H1 (cell line): ENCODE data around the gene HPN. TPM values are rescaled to one million over a fixed set of nuclear protein-coding genes. Genes with fewer than 3 reads are reported as not detected.
A peak's percentile ranks its signal among the peaks of the same experiment; 100 is the strongest.

ENCODE experiments used
- CTCF ChIA-PET: fragments of 300-600 bp; sonication (Branson Sonifier 250); formaldehyde crosslinking; loops from one replicate; lab custom pipeline; 2021; ENCODE audit not compliant: partially characterized antibody; lab: Charles Lee
- POLR2A ChIA-PET: fragments of 300-600 bp; sonication (Branson Sonifier 250); formaldehyde crosslinking; loops from one replicate; lab custom pipeline; 2021; ENCODE audit warnings: inconsistent platforms; ENCODE audit not compliant: partially characterized antibody; lab: Charles Lee
- DNase-seq, 2 experiments: peaks; one replicate each; pipeline versions ENCODE4 v3.0.0 to v3.0.0-alpha.2; 2010 to 2022; ENCODE audit warnings: low spot score in 2 of 2, low read depth in 1 of 2, mixed read lengths in 1 of 2
- FAIRE-seq: peaks from 2 replicates; lab custom pipeline; 2011; peaks lifted over from hg19 to GRCh38; lab: Jason Lieb, UNC
- H2AFZ ChIP-seq: 2 replicates; pipeline ENCODE4 v1.8.1; 2012; ENCODE audit warnings: low read length, inconsistent platforms
- H2AK5ac ChIP-seq: 2 replicates; pipeline ENCODE4 v1.6.1; 2013; ENCODE audit warnings: low read depth, low read length
- H2BK120ac ChIP-seq: replicated peaks from 2 replicates; pipeline ENCODE3; 2013; ENCODE audit warnings: low read depth, low read length, inconsistent platforms
- H2BK12ac ChIP-seq: 2 replicates; pipeline ENCODE4 v1.6.1; 2013; ENCODE audit warnings: low read depth, low read length
- H2BK15ac ChIP-seq: 2 replicates; pipeline ENCODE4 v1.6.1; 2013; ENCODE audit warnings: low read length
- H2BK20ac ChIP-seq: 2 replicates; pipeline ENCODE4 v1.6.1; 2013; ENCODE audit warnings: low read length
- H2BK5ac ChIP-seq: 2 replicates; pipeline ENCODE4 v1.6.1; 2013; ENCODE audit warnings: low read depth, low read length
- H3K14ac ChIP-seq: 2 replicates; pipeline ENCODE4 v1.6.1; 2013; ENCODE audit warnings: inconsistent platforms; ENCODE audit not compliant: insufficient read length
- H3K18ac ChIP-seq: 2 replicates; pipeline ENCODE4 v1.6.1; 2013; ENCODE audit warnings: low read length; ENCODE audit errors: extremely low read depth
- H3K23ac ChIP-seq: 2 replicates; pipeline ENCODE4 v1.6.1; 2013; ENCODE audit warnings: inconsistent platforms; ENCODE audit not compliant: insufficient read length
- H3K23me2 ChIP-seq: 2 replicates; pipeline ENCODE4 v1.6.1; 2013; ENCODE audit warnings: low read depth, low read length
- H3K27ac ChIP-seq: 2 replicates; pipeline ENCODE4 v1.6.1; 2011; ENCODE audit warnings: low read depth, low read length, inconsistent platforms
- H3K27me3 ChIP-seq, 4 experiments: replicated peaks in 1 of 4; 1 replicate in 1 of 4; 2 replicates in 3 of 4; pipeline versions ENCODE4 v1.6.1 to v1.8.1; 2011 to 2013; ENCODE audit warnings: low read length in 3 of 4, mild to moderate bottlenecking in 3 of 4, inconsistent platforms in 2 of 4, mixed read lengths in 2 of 4, moderate library complexity in 1 of 4; ENCODE audit not compliant: control insufficient read depth in 3 of 4, insufficient read depth in 3 of 4; ENCODE audit errors: extremely low read depth in 1 of 4
- H3K36me3 ChIP-seq, 4 experiments: 2 replicates each; pipeline versions ENCODE4 v1.6.1 to v1.8.1; 2011 to 2013; ENCODE audit warnings: mild to moderate bottlenecking in 4 of 4, low read length in 3 of 4, moderate library complexity in 2 of 4, control low read depth in 1 of 4, inconsistent platforms in 1 of 4; ENCODE audit not compliant: insufficient read depth in 4 of 4, control insufficient read depth in 2 of 4
- H3K4ac ChIP-seq: replicated peaks from 2 replicates; pipeline ENCODE3; 2013; ENCODE audit warnings: low read length, low read depth, mixed read lengths, inconsistent platforms; ENCODE audit not compliant: insufficient read length
- H3K4me1 ChIP-seq, 4 experiments: replicated peaks in 1 of 4; 1 replicate in 1 of 4; 2 replicates in 3 of 4; pipeline versions ENCODE4 v1.6.1 to v1.8.1; 2011 to 2013; ENCODE audit warnings: low read length in 3 of 4, inconsistent platforms in 2 of 4, mixed read lengths in 1 of 4; ENCODE audit not compliant: insufficient read depth in 4 of 4, control insufficient read depth in 3 of 4
- H3K4me2 ChIP-seq, 2 experiments: 2 replicates each; pipeline versions ENCODE4 v1.6.1 to v1.8.1; 2011 to 2013; ENCODE audit warnings: low read depth in 2 of 2, low read length in 2 of 2, control low read depth in 1 of 2, inconsistent platforms in 1 of 2, mild to moderate bottlenecking in 1 of 2; ENCODE audit not compliant: insufficient read depth in 1 of 2
- H3K4me3 ChIP-seq, 4 experiments: fragments of 200-600, 300-600 bp in 1 of 4; sonication (generic), shearing (Covaris generic), sonication (Bioruptor Twin) in 1 of 4; 2 replicates each; pipeline versions ENCODE4 v1.5.1 to v1.8.1; 2011 to 2016; ENCODE audit warnings: low read length in 4 of 4, low read depth in 3 of 4, control low read depth in 2 of 4, inconsistent platforms in 2 of 4, mild to moderate bottlenecking in 2 of 4, mixed read lengths in 1 of 4, moderate library complexity in 1 of 4; ENCODE audit not compliant: insufficient read depth in 2 of 4; ENCODE audit errors: extremely low read depth in 1 of 4
- H3K56ac ChIP-seq: replicated peaks from 2 replicates; pipeline ENCODE3; 2013; ENCODE audit warnings: low read depth, mild to moderate bottlenecking, mixed read lengths, low read length, inconsistent platforms; ENCODE audit not compliant: insufficient read length
- H3K79me1 ChIP-seq: 2 replicates; pipeline ENCODE4 v1.6.1; 2013; ENCODE audit warnings: low read depth, low read length, control low read depth
- H3K79me2 ChIP-seq, 2 experiments: 2 replicates each; pipeline versions ENCODE4 v1.6.1 to v1.8.1; 2012 to 2013; ENCODE audit warnings: low read length in 2 of 2, mild to moderate bottlenecking in 2 of 2, inconsistent platforms in 1 of 2; ENCODE audit not compliant: insufficient read depth in 2 of 2, control insufficient read depth in 1 of 2
- H3K9ac ChIP-seq, 4 experiments: replicated peaks in 1 of 4; 1 replicate in 1 of 4; 2 replicates in 3 of 4; pipeline versions ENCODE4 v1.6.1 to v1.8.1; 2011 to 2013; ENCODE audit warnings: low read depth in 3 of 4, low read length in 3 of 4, control low read depth in 2 of 4, mild to moderate bottlenecking in 2 of 4, moderate library complexity in 2 of 4, inconsistent platforms in 1 of 4; ENCODE audit errors: extremely low read depth in 1 of 4
- H3K9me3 ChIP-seq, 2 experiments: 2 replicates each; pipeline versions ENCODE4 v1.6.1 to v1.8.1; 2012 to 2013; ENCODE audit warnings: mild to moderate bottlenecking in 2 of 2, moderate library complexity in 2 of 2, control low read depth in 1 of 2, inconsistent platforms in 1 of 2, low read depth in 1 of 2, low read length in 1 of 2, mixed read lengths in 1 of 2; ENCODE audit not compliant: insufficient read depth in 2 of 2
- H4K20me1 ChIP-seq, 2 experiments: replicated peaks in 1 of 2; 2 replicates each; pipeline versions ENCODE3 to v1.8.1; 2011 to 2013; ENCODE audit warnings: inconsistent platforms in 2 of 2, low read length in 2 of 2, mild to moderate bottlenecking in 1 of 2; ENCODE audit not compliant: insufficient read depth in 2 of 2, control insufficient read depth in 1 of 2
- H4K5ac ChIP-seq: 2 replicates; pipeline ENCODE4 v1.6.1; 2013; ENCODE audit warnings: low read length, low read depth, mixed read lengths, inconsistent platforms; ENCODE audit not compliant: insufficient read length
- H4K8ac ChIP-seq: 2 replicates; pipeline ENCODE4 v1.8.0; 2013; ENCODE audit warnings: mild to moderate bottlenecking, moderate library complexity, low read length, inconsistent platforms; ENCODE audit not compliant: insufficient read depth; ENCODE audit errors: extremely low read depth
- H4K91ac ChIP-seq: replicated peaks from 2 replicates; pipeline ENCODE3; 2013; ENCODE audit warnings: low read length, mixed read lengths, inconsistent platforms; ENCODE audit not compliant: insufficient read length
- EZH2 ChIP-seq: fragments of 200-600 bp; sonication (generic); IDR thresholded peaks from 2 replicates; pipeline ENCODE4 v1.7.1; 2012; ENCODE audit warnings: low read depth, mild to moderate bottlenecking, moderate library complexity, low read length, inconsistent platforms; ENCODE audit not compliant: severe bottlenecking
- GABPA ChIP-seq: IDR thresholded peaks from 2 replicates; pipeline ENCODE4 v1.6.1; 2011; ENCODE audit warnings: mild to moderate bottlenecking, low read length, moderate library complexity, borderline replicate concordance; ENCODE audit not compliant: insufficient read depth
- JUND ChIP-seq: IDR thresholded peaks from 2 replicates; pipeline ENCODE4 v1.6.1; 2011; ENCODE audit warnings: mild to moderate bottlenecking, improper control_type of control experiment, low read length
- KDM4A ChIP-seq: IDR thresholded peaks from one replicate; pipeline ENCODE4 v1.7.1; 2012; ENCODE audit warnings: low read depth, mild to moderate bottlenecking, moderate library complexity, low read length, inconsistent platforms; ENCODE audit not compliant: severe bottlenecking
- PHF8 ChIP-seq: fragments of 200-600 bp; sonication (generic); conservative IDR thresholded peaks from 2 replicates; pipeline ENCODE4 v1.7.1; 2012; ENCODE audit warnings: low read depth, mild to moderate bottlenecking, inconsistent platforms, low read length, moderate library complexity
- SP2 ChIP-seq: IDR thresholded peaks from 2 replicates; pipeline ENCODE4 v1.6.1; 2012; ENCODE audit warnings: mild to moderate bottlenecking, low read length, inconsistent platforms
- SP4 ChIP-seq: IDR thresholded peaks from 2 replicates; pipeline ENCODE4 v1.6.1; 2012; ENCODE audit warnings: low read length, inconsistent platforms
- ZNF274 ChIP-seq: IDR thresholded peaks from 2 replicates; pipeline ENCODE4 v1.7.0; 2012; ENCODE audit warnings: low read length, borderline replicate concordance; ENCODE audit errors: extremely low read depth
- WGBS, 2 experiments: shearing (Covaris generic) in 1 of 2; methylation state at CpG; one replicate each; pipeline versions ENCODE4 v1.1.6 to v1.1.7; 2013 to 2015; ENCODE audit warnings: low lambda C conversion rate in 2 of 2, mixed read lengths in 2 of 2, inconsistent platforms in 1 of 2, low coverage in 1 of 2, missing lambda C conversion rate in 1 of 2; ENCODE audit not compliant: insufficient replicate concordance in 2 of 2, insufficient coverage in 1 of 2, insufficient read length in 1 of 2; ENCODE audit errors: extremely low coverage in 1 of 2, missing lambda C conversion rate in 1 of 2; 5-methylcytosine and 5-hydroxymethylcytosine counted together
- polyA plus RNA-seq, 7 experiments: library from polyadenylated mRNA; depleted of rRNA in 3 of 7; stranded (reverse) in 5 of 7; unstranded in 2 of 7; fragments of >200 nt in 5 of 7; fragments of 200-250 nt in 2 of 7; gene quantifications; 1 replicate in 5 of 7; 2 replicates in 1 of 7; 4 replicates in 1 of 7; pipeline versions ENCODE4 v1.2.1 to v1.2.3, GENCODE V29; 2011 to 2013; ENCODE audit warnings: missing spikeins in 2 of 7, mixed read lengths in 2 of 7
- total RNA-seq: library from RNA; stranded (reverse); fragmentation: NEBNext Ultra II Directional; extraction: Animal tissue kit (Norgen Biotek cat#: 25700); gene quantifications from 2 replicates; pipeline ENCODE4 v1.2.1, GENCODE V29; 2021
- TF ChIP-seq, protein P1 (sequence below), 3 experiments: IDR thresholded peaks; 1 replicate in 2 of 3; 2 replicates in 1 of 3; pipeline versions ENCODE4 v1.5.1 to v1.6.1; 2011; ENCODE audit warnings: low read length in 3 of 3, mild to moderate bottlenecking in 3 of 3, inconsistent platforms in 2 of 3, low read depth in 1 of 3, moderate library complexity in 1 of 3; ENCODE audit not compliant: insufficient read depth in 1 of 3; ENCODE audit errors: control extremely low read depth in 1 of 3

Gene HPN
- total and polyA plus RNA-seq, 2 of the 8 experiments (the other 6 are each of a cell fraction or from before 2014, with no cell fraction given): 14.7 to 33.7 TPM

GRCh38 chr19:35090160-35090505 is 48.6 kb downstream of the HPN start:
- no peak overlapping the region for H2AK5ac ChIP-seq
- CTCF ChIA-PET: interaction anchor here (0.6 to 5.1 kb wide), 18 partner anchors 10 to 249 kb away, joined by 3 to 56 read pairs (median 6); partner anchors contain the start of genes FXYD5, HPN and LGI4
- WGBS, 2 experiments: 81% methylated on average over 9 of the region's 9 CpGs; no CpG with 5 or more reads in 1 of the 2 experiments
- H2BK12ac ChIP-seq: peak overlapping the region; percentile 45; the same call in 1 of the 2 replicates
- FAIRE-seq (no peak), DNase-seq (no peak)
- no peaks in the 10 kb centered on the region for H3K36me3 ChIP-seq
- H3K9ac ChIP-seq: no peak overlapping the region
- POLR2A ChIA-PET: interaction anchor here (0.9 to 3.8 kb wide), 3 partner anchors 11 to 26 kb away, joined by 3 to 26 read pairs (median 6); no protein-coding TSS in a partner anchor
- peak overlapping the region; percentile 91 for H4K91ac ChIP-seq
- H3K79me2 ChIP-seq: no peaks in the 10 kb centered on the region
- peak overlapping the region; percentile 96; the same call in 1 of the 2 replicates for H2AFZ ChIP-seq
- H3K27ac ChIP-seq: no peak overlapping the region
- no peaks in the 10 kb centered on the region for H3K9me3 ChIP-seq
- peak overlapping the region in 1 of 4 experiments; percentile 45; a peak in 4 of 8 replicates for H3K4me3 ChIP-seq
- no peak overlapping the region for H2BK15ac ChIP-seq
- no peak overlapping the region; the same call in 1 of the 2 replicates for H3K18ac ChIP-seq
- H2BK20ac ChIP-seq: 0 out of 2 replicates have a peak overlapping the region, but pooled peaks have one; percentile 95
- peak overlapping the region; percentile 64 to 77; a peak in 3 of 4 replicates for H3K4me2 ChIP-seq
- no peaks in the 10 kb centered on the region for H3K79me1 ChIP-seq
- peak overlapping the region; percentile 57 for H3K4ac ChIP-seq
- H4K8ac ChIP-seq: no peak overlapping the region
- H2BK5ac ChIP-seq: no peak overlapping the region
- H3K23ac ChIP-seq: no peak overlapping the region
- no peak overlapping the region for H3K14ac ChIP-seq
- H2BK120ac ChIP-seq: peak overlapping the region; percentile 98
- H3K23me2 ChIP-seq: peaks cover 5% of the 10 kb centered on the region; the same call in 1 of the 2 replicates
- no peaks in the 10 kb centered on the region for H4K20me1 ChIP-seq
- H4K5ac ChIP-seq: peak overlapping the region; percentile 35
- no peaks in the 10 kb centered on the region for H3K27me3 ChIP-seq
- no peak overlapping the region for H3K56ac ChIP-seq
- peaks cover 3 to 14% (median 6%) of the 10 kb centered on the region in 4 experiments; a peak in 6 of 7 replicates for H3K4me1 ChIP-seq
- TF ChIP-seq SP2: no peak
- no peak for TF ChIP-seq JUND
- TF ChIP-seq, protein P1, sequence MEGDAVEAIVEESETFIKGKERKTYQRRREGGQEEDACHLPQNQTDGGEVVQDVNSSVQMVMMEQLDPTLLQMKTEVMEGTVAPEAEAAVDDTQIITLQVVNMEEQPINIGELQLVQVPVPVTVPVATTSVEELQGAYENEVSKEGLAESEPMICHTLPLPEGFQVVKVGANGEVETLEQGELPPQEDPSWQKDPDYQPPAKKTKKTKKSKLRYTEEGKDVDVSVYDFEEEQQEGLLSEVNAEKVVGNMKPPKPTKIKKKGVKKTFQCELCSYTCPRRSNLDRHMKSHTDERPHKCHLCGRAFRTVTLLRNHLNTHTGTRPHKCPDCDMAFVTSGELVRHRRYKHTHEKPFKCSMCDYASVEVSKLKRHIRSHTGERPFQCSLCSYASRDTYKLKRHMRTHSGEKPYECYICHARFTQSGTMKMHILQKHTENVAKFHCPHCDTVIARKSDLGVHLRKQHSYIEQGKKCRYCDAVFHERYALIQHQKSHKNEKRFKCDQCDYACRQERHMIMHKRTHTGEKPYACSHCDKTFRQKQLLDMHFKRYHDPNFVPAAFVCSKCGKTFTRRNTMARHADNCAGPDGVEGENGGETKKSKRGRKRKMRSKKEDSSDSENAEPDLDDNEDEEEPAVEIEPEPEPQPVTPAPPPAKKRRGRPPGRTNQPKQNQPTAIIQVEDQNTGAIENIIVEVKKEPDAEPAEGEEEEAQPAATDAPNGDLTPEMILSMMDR (IDR thresholded peaks at IDR 0.05; ENCODE audit: control extremely low read depth in 1 of 3, insufficient read depth in 1 of 3, low read depth in 1 of 3, low read length in 3 of 3): no peak
- no peak for TF ChIP-seq ZNF274
- no peak for TF ChIP-seq SP4
- TF ChIP-seq GABPA: no peak
- no peak for TF ChIP-seq KDM4A
- TF ChIP-seq PHF8: no peak
- no peak for TF ChIP-seq EZH2
